Ishikawa (cell line): ENCODE measurements around the gene MYOZ1.
A peak's percentile ranks its signal among the peaks of the same experiment; 100 is the strongest.

Experiments used
- CEBPB ChIP-seq: IDR thresholded peaks from 2 replicates; pipeline ENCODE4 v1.6.1; 2012
- CREB1 ChIP-seq: IDR thresholded peaks from 2 replicates; pipeline ENCODE4 v1.6.1; 2012; ENCODE audit warnings: low read depth
- EGR1 ChIP-seq: IDR thresholded peaks from 2 replicates; pipeline ENCODE4 v1.6.1; 2012
- EP300 ChIP-seq: IDR thresholded peaks from 2 replicates; pipeline ENCODE4 v1.6.1; 2012; ENCODE audit warnings: borderline replicate concordance
- FOXM1 ChIP-seq: IDR thresholded peaks from 2 replicates; pipeline ENCODE4 v1.6.1; 2012; ENCODE audit warnings: low read depth, borderline replicate concordance
- MAX ChIP-seq: IDR thresholded peaks from 2 replicates; pipeline ENCODE4 v1.6.1; 2012
- NFIC ChIP-seq: IDR thresholded peaks from 2 replicates; pipeline ENCODE4 v1.6.1; 2012
- RAD21 ChIP-seq: IDR thresholded peaks from 2 replicates; pipeline ENCODE4 v1.6.1; 2012; ENCODE audit warnings: low read depth
- REST ChIP-seq: IDR thresholded peaks from 2 replicates; pipeline ENCODE4 v1.6.1; 2012; ENCODE audit warnings: low read depth, mild to moderate bottlenecking
- TAF1 ChIP-seq: IDR thresholded peaks from 2 replicates; pipeline ENCODE4 v1.6.1; 2012; ENCODE audit warnings: low read depth, mild to moderate bottlenecking
- TCF12 ChIP-seq: IDR thresholded peaks from 2 replicates; pipeline ENCODE4 v1.6.1; 2012; ENCODE audit warnings: low read depth
- TEAD4 ChIP-seq: IDR thresholded peaks from 2 replicates; pipeline ENCODE4 v1.6.1; 2012
- USF1 ChIP-seq: IDR thresholded peaks from 2 replicates; pipeline ENCODE4 v1.6.1; 2012
- YY1 ChIP-seq: IDR thresholded peaks from 2 replicates; pipeline ENCODE4 v1.6.1; 2012; ENCODE audit warnings: low read depth
- ZBTB7A ChIP-seq: IDR thresholded peaks from 2 replicates; pipeline ENCODE4 v1.6.1; 2012; ENCODE audit warnings: low read depth

The MYOZ1 gene

GRCh38 chr10:73641328-73642060, at the start of gene MYOZ1:
Gene MYOZ1 (minus strand): TSS chr10:73641474. CDS start chr10:73640017, 1,457 bp downstream.
- no peak for TF ChIP-seq ZBTB7A
- no peak for TF ChIP-seq YY1
- TF ChIP-seq EGR1 = no peak
- no peak for TF ChIP-seq CEBPB
- no peak for TF ChIP-seq EP300
- no peak for TF ChIP-seq TAF1
- TF ChIP-seq FOXM1 = no peak
- TF ChIP-seq TEAD4 = no peak
- no peak for TF ChIP-seq RAD21
- TF ChIP-seq TCF12 = no peak
- TF ChIP-seq REST = no peak
- no peak for TF ChIP-seq NFIC
- TF ChIP-seq MAX = no peak
- no peak for TF ChIP-seq CREB1
- TF ChIP-seq USF1 = no peak

GRCh38 chr10:73665581-73665980, 24.3 kb upstream of the MYOZ1 start:
- 0 out of 2 replicates have a peak, but pooled peaks have one; percentile 45 for TF ChIP-seq ZBTB7A

GRCh38 chr10:73664156-73665040, 23.1 kb upstream of the MYOZ1 start:
- TF ChIP-seq NFIC = peak; percentile 7; the same call in 1 of the 2 replicates

GRCh38 chr10:73655990-73656298, 14.7 kb upstream of the MYOZ1 start, which contains the start of gene SYNPO2L:
Gene SYNPO2L (minus strand): TSS chr10:73656029. CDS start chr10:73655922, 107 bp downstream.
- no peak for TF ChIP-seq REST
- TF ChIP-seq TCF12 = no peak
- TF ChIP-seq TEAD4 = no peak
- TF ChIP-seq ZBTB7A = no peak
- TF ChIP-seq EGR1 = no peak
- no peak for TF ChIP-seq MAX

- TF ChIP-seq TCF12 = no peak
- no peak for TF ChIP-seq TAF1
- no peak for TF ChIP-seq EGR1
- no peak for TF ChIP-seq NFIC
- no peak for TF ChIP-seq REST
- TF ChIP-seq ZBTB7A = no peak
- no peak for TF ChIP-seq YY1
- TF ChIP-seq EP300 = no peak
- no peak for TF ChIP-seq FOXM1
- TF ChIP-seq RAD21 = no peak
- no peak for TF ChIP-seq USF1
- TF ChIP-seq MAX = no peak
- TF ChIP-seq CREB1 = no peak
- TF ChIP-seq CEBPB = no peak
- TF ChIP-seq TEAD4 = no peak
These were observed 14.1 kb upstream of the MYOZ1 start for GRCh38 chr10:73655257-73655989.
